COLO668 (cell line): Measurements from ENCODE around the gene MACF1.

Source experiments
- DNase-seq: peaks from one replicate; lab custom pipeline; 2025; ENCODE audit not compliant: unreplicated experiment; lab: John Stamatoyannopoulos, UW

MACF1 gene

GRCh38 chr1:39411526-39412478, 207.3 kb downstream of the MACF1 start:
- no peak for DNase-seq

GRCh38 chr1:39412892-39413291, 208.4 kb downstream of the MACF1 start:
- DNase-seq: no peak

- DNase-seq: no peak
Observed at GRCh38 chr1:39413902-39414528, 209.5 kb downstream of the MACF1 start.

DNA sequence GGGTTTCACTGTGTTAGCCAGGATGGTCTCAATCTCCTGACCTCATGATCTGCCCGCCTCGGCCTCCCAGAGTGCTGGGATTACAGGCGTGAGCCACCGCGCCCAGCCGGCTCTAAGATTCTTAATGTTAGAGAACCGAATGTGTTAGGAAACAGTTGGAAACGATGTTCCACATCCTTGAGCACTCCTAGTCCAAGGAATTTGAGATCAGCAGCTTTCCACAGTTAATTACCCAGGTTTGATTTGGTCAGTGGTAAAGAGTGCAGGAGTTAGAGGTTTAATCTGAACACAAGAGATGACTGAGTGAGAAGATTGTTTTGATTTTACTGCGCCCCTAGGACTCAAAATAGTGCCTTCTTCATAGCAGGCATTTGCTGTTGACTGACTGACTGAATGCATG, 211.1 kb downstream of the MACF1 start:
- no peak for DNase-seq

DNA sequence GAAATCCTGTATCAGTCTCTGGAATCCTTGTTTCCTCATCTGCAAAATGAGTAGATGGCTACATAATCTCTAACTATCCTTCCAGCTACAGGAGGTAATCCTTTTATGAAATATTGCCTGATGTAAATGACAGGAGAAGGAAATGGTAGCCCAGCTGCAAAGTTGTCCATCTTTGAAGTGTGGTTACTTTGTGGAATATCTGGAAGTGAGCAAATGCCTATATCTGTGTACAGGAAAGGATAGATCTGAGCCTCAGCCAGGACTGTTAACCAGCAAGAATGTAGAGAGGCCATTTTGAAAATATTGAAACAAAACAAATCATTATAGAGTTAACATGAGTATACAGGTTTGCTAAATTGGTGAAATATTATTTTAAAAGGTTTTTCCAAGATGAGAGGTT, 212.1 kb downstream of the MACF1 start:
- no peak for DNase-seq

- no peak for DNase-seq
Observed at GRCh38 chr1:39418236-39418635, 213.7 kb downstream of the MACF1 start.

DNA sequence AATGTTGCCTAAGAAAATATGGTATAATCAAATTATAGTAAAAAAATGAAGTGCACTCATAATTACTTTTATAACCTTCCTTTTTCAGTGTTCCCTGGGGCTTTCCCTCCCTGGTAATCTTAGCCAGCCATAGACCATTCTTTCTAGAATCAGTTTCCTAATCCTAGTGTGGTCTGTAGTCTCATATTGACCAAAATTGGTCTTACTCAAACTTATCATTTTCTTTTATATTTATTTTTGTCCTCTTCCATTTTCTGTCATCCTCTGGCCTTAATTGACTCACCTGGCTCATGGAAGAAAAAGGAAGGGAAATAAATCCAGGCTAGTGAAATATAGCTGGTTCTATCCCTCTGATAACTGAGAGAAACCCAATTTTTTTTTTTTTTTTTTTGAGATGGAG, 216.0 kb downstream of the MACF1 start:
- no peak for DNase-seq

DNA sequence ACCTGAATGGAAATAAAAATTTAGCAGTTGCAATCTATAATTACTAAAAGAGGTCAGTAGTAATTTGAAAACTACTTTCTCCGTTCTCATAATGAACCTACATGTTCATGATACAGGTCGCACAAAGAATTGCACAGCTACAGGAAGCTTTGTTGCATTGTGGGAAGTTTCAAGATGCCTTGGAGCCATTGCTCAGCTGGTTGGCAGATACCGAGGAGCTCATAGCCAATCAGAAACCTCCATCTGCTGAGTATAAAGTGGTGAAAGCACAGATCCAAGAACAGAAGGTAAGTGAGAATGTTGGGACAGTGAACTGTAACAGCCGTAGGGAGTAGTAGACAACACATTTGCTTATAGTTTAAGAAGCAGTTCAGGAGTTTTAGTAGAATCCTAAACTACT, 218.1 kb downstream of the MACF1 start:
- DNase-seq: no peak

DNA sequence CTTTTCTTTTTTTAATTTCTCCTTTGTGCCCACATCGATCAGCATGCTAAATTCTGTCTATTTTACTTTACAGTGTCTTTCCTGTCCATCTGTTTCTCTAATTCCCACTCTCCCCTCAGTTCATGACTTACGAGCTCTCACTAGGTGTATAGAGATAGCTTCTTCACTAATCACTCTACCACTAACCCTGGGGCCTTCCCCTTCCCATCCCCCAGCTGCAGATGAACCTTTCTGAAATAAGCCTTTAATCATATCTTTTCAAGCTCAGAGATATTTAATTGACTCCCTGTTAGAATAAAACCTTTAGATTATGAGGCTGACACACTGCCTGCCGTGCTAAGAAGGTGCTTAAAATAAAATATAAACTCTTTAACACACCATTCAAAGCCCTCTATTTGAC, 220.7 kb downstream of the MACF1 start:
- DNase-seq: no peak

- no peak for DNase-seq
Observed at GRCh38 chr1:39425634-39426033, 221.1 kb downstream of the MACF1 start.

GRCh38 chr1:39426346-39426745, 221.9 kb downstream of the MACF1 start:
- DNase-seq: no peak

DNA sequence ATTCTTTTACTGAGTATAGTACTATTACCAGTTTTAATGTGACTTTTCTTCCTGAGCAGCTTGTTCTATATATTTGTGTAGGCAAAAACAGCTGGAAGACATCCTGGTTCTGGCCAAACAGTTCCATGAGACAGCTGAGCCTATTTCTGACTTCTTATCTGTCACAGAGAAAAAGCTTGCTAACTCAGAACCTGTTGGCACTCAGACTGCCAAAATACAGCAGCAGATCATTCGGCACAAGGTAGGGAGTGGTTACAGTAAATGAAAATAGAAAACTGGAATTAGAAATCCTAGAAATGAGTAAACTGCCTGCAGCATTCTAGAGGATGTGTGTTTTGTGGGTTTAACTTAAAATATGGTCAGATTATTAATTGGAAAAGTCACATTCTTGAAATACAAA, 222.9 kb downstream of the MACF1 start:
- no peak for DNase-seq

DNA sequence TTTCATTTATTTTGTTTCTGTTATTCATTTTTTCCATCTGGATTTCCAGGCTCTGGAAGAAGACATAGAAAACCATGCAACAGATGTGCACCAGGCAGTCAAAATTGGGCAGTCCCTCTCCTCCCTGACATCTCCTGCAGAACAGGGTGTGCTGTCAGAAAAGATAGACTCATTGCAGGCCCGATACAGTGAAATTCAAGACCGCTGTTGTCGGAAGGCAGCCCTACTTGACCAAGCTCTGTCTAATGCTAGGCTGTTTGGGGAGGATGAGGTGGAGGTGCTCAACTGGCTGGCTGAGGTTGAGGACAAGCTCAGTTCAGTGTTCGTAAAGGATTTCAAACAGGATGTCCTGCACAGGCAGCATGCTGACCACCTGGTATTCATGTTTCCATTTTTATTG, 223.4 kb downstream of the MACF1 start:
- no peak for DNase-seq

DNA sequence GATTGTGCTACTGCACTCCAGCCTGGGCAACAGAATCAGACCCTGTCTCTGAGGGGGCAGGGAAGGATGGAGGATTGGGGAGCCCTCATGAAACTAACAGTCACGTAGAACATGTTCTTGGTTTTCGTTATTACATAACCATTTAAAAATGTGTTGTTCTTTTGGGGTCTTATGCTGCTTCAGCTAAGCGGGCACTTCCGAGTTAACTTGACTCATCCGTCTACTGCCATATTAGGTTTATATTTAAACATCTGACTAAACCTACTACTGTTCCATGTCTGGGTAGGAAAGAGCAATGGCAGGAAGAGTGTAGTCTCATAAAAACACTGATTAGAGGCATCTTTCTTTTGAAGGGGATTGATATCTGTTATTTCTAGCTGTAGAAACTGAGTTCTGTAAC, 227.4 kb downstream of the MACF1 start:
- DNase-seq: no peak

DNA sequence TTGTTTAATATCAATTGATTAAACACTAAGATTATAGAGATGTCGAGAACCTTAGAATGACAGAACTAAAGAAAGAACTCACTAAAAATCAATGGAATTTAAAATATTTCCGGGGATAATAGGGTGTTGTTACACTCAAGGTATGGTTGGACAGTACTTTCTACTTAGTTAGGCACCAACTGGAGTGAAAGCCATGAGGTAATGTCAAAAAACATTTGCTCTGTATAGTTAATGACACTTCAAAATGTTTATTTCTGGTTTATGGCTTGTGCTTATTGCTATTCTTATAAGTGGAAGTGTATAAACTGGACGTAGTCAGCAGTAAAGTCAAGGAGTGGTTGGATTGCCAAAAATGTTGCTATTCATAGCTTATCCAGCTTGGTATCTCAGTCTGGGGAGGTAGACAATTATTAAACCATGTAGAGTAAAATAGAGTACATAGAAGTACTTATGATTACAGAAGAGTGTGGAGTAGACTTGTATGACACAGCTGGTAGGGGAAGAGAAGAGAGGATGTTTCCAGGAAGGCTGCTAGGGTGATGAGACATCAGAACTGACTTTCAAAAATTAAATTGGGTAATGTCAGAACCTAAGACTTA, 230.4 kb downstream of the MACF1 start:
- DNase-seq: no peak

DNA sequence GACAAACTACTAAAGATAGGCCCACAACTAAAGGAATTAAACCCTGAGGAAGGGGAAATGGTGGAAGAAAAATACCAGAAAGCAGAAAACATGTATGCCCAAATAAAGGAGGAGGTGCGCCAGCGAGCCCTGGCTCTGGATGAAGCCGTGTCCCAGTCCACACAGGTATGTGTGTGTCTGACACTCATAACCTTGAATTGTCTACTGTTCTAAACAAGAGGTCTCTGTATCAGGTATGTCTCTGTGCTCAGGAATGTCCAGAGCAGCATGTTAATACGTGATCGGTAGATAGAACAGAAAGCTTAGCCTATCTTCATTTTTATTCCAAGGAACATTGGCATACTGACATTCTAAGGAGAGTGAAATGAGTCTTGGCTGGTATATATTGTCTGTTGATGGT, 231.1 kb downstream of the MACF1 start:
- no peak for DNase-seq

GRCh38 chr1:39436842-39437241, 232.3 kb downstream of the MACF1 start:
- no peak for DNase-seq

- DNase-seq: no peak
Observed at GRCh38 chr1:39438042-39438441, 233.5 kb downstream of the MACF1 start.

- no peak for DNase-seq
Observed at GRCh38 chr1:39440856-39441255, 236.4 kb downstream of the MACF1 start.

GRCh38 chr1:39441797-39442196, 237.3 kb downstream of the MACF1 start:
- no peak for DNase-seq

- no peak for DNase-seq
Observed at GRCh38 chr1:39445573-39445972, 241.1 kb downstream of the MACF1 start.

DNA sequence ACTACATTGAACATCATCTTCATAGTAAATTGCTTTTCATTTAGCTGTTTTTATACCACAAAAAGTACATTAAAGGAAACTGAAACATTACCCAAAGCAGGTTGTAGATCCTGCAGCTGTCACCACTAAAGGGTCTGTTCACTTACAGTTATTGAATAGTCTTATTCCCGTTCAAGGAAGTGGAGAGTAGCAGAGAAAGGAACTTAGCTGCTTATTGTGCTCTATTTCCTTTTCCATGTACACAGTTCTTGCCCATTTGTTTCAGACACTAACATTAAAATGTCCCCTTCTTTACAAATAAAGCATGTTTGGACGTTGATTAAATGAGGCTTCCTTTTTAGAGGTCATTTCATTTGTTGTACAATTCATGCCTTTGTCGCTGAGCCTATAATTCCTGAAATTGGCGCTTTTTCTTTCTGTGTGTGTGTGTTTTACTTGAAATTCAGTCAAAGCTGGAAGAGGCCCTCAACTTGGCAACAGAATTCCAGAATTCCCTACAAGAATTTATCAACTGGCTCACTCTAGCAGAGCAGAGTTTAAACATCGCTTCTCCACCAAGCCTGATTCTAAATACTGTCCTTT, 242.6 kb downstream of the MACF1 start:
- no peak for DNase-seq
